Lung (tissue), 12 donors: Measurements from ENCODE around the gene CRKL. TPM values are rescaled to one million over a fixed set of nuclear protein-coding genes. Genes with fewer than 3 reads are reported as not detected.

Experiments
- ATAC-seq: fragments of 200-7000 bp; cut with Tn5 transposase; one replicate; pipeline ENCODE4 v1.9.1; 2020; ENCODE audit warnings: moderate number of reproducible peaks; ENCODE audit not compliant: insufficient read depth, low FRiP score
- DNase-seq, 3 donors: peaks; one replicate each; pipeline ENCODE4 v3.0.0-alpha.2; 2013 to 2017
- H3K27ac ChIP-seq, 2 donors: one replicate each; pipeline ENCODE4 v1.5.1; 2013; ENCODE audit warnings: mild to moderate bottlenecking in 2 of 2, moderate library complexity in 2 of 2, control low read depth in 1 of 2, inconsistent platforms in 1 of 2, low read depth in 1 of 2, low read length in 1 of 2
- H3K27me3 ChIP-seq, 3 donors: one replicate each; pipeline ENCODE4 v1.5.1; 2013; ENCODE audit warnings: low read length in 2 of 3; ENCODE audit not compliant: control insufficient read depth in 3 of 3, insufficient read depth in 3 of 3
- H3K36me3 ChIP-seq, 4 donors: one replicate each; pipeline ENCODE4 v1.5.1; 2013; ENCODE audit warnings: low read length in 4 of 4, mild to moderate bottlenecking in 1 of 4, moderate library complexity in 1 of 4; ENCODE audit not compliant: control insufficient read depth in 4 of 4, insufficient read depth in 4 of 4
- H3K4me1 ChIP-seq, 5 donors: one replicate each; pipeline ENCODE4 v1.5.1; 2013; ENCODE audit warnings: low read length in 5 of 5, mild to moderate bottlenecking in 2 of 5, moderate library complexity in 1 of 5; ENCODE audit not compliant: control insufficient read depth in 5 of 5, insufficient read depth in 5 of 5
- H3K4me3 ChIP-seq: one replicate; pipeline ENCODE4 v1.5.1; 2013; ENCODE audit warnings: mild to moderate bottlenecking, control low read depth, moderate library complexity
- H3K9ac ChIP-seq, 2 donors: one replicate each; pipeline ENCODE4 v1.5.1; 2013; ENCODE audit warnings: low read length in 2 of 2, control low read depth in 1 of 2; ENCODE audit not compliant: insufficient read depth in 1 of 2
- H3K9me3 ChIP-seq, 4 donors: one replicate each; pipeline ENCODE4 v1.5.1; 2013; ENCODE audit warnings: low read length in 3 of 4, mild to moderate bottlenecking in 1 of 4, moderate library complexity in 1 of 4; ENCODE audit not compliant: control insufficient read depth in 4 of 4, insufficient read depth in 3 of 4
- WGBS, 2 donors: extraction: QIAGEN DNeasy Blood & Tissue Kit; methylation state at CpG; one replicate each; pipeline ENCODE4 v1.1.7; 2013; 5-methylcytosine and 5-hydroxymethylcytosine counted together
- polyA plus RNA-seq, 2 donors: library from polyadenylated mRNA; stranded (reverse); fragments of 200-250 nt; gene quantifications; one replicate each; pipeline ENCODE4 v1.2.1, GENCODE V29; 2013
- total RNA-seq, 2 donors: library from RNA; depleted of rRNA in 1 of 2; stranded (reverse); fragments of >200 nt in 1 of 2; gene quantifications; one replicate each; pipeline ENCODE4 v1.2.1, GENCODE V29; 2014 to 2021
- TF ChIP-seq, protein P1 (sequence below): IDR thresholded peaks from 2 replicates; pipeline ENCODE4 v1.5.1; 2012; ENCODE audit warnings: mild to moderate bottlenecking; ENCODE audit errors: control extremely low read depth, extremely low read depth
- donor health status: control.
- donor health status: control.
- donor health status: Bipolar disorder and iron deficiency.
- donor health status: healthy.
- donor health status: DM: yes; HTN: yes; CAD: no.

Gene CRKL
- total and polyA plus RNA-seq, 4 donors: 18.3 to 58.6 (median 39.1) TPM

DNA sequence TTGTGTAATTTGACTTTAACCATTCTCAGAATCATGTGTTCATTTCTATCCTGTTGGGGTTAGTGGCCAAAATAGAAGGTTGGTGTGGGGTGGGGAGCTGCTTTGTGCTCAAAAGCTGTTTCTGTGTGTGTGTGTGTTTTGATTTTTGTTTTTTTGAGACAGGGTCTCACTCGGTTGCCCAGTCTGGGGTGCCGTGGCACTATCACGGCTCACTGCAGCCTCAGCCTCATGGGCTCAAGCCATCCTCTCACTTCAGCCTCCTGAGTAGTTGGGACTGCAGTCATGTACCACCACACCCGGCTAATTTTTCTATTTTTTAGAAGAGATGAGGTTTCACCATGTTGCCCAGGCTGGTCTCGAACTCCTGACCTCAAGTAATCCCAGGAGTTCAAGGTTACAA is 31.8 kb downstream of the CRKL start:
- ATAC-seq (no peak), DNase-seq (no peak)
- no peak overlapping the region for H3K9ac ChIP-seq
- peaks cover 0 to 1% (median 0%) of the 10 kb centered on the region in 4 donors for H3K9me3 ChIP-seq
- no peak overlapping the region for H3K4me3 ChIP-seq
- no peak overlapping the region for H3K27ac ChIP-seq
- 97 to 98% methylated on average over 5 of the region's 5 CpGs for WGBS, 2 donors
- TF ChIP-seq, protein P1, sequence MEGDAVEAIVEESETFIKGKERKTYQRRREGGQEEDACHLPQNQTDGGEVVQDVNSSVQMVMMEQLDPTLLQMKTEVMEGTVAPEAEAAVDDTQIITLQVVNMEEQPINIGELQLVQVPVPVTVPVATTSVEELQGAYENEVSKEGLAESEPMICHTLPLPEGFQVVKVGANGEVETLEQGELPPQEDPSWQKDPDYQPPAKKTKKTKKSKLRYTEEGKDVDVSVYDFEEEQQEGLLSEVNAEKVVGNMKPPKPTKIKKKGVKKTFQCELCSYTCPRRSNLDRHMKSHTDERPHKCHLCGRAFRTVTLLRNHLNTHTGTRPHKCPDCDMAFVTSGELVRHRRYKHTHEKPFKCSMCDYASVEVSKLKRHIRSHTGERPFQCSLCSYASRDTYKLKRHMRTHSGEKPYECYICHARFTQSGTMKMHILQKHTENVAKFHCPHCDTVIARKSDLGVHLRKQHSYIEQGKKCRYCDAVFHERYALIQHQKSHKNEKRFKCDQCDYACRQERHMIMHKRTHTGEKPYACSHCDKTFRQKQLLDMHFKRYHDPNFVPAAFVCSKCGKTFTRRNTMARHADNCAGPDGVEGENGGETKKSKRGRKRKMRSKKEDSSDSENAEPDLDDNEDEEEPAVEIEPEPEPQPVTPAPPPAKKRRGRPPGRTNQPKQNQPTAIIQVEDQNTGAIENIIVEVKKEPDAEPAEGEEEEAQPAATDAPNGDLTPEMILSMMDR: no peak
- H3K4me1 ChIP-seq: peaks cover 0 to 8% (median 0%) of the 10 kb centered on the region in 5 donors
- no peaks in the 10 kb centered on the region for H3K27me3 ChIP-seq
- H3K36me3 ChIP-seq: peaks cover 12 to 25% (median 18%) of the 10 kb centered on the region in 4 donors

- TF ChIP-seq, protein P1: no peak
- WGBS, 2 donors: 84 to 89% methylated on average over 13 of the region's 13 CpGs
- H3K36me3 ChIP-seq: peaks cover 12 to 28% (median 18%) of the 10 kb centered on the region in 4 donors
- DNase-seq (no peak), ATAC-seq (no peak)
- no peak overlapping the region for H3K9ac ChIP-seq
- H3K4me1 ChIP-seq: peaks cover 0 to 8% (median 0%) of the 10 kb centered on the region in 5 donors
- no peak overlapping the region for H3K4me3 ChIP-seq
- peaks cover 0 to 1% (median 0%) of the 10 kb centered on the region in 4 donors for H3K9me3 ChIP-seq
- H3K27ac ChIP-seq: no peak overlapping the region
- no peaks in the 10 kb centered on the region for H3K27me3 ChIP-seq
These were observed 32.5 kb downstream of the CRKL start for GRCh38 chr22:20949698-20950183.

GRCh38 chr22:20951151-20951931 is 34.1 kb downstream of the CRKL start:
- WGBS, 2 donors: 84 to 91% methylated on average over 10 of the region's 10 CpGs
- no peak overlapping the region for H3K4me3 ChIP-seq
- TF ChIP-seq, protein P1: no peak
- peaks cover 0 to 6% (median 0%) of the 10 kb centered on the region in 5 donors for H3K4me1 ChIP-seq
- peaks cover 12 to 28% (median 18%) of the 10 kb centered on the region in 4 donors for H3K36me3 ChIP-seq
- DNase-seq: no peak
- H3K27me3 ChIP-seq: no peaks in the 10 kb centered on the region
- ATAC-seq: no peak
- H3K9ac ChIP-seq: no peak overlapping the region
- peaks cover 0 to 1% (median 0%) of the 10 kb centered on the region in 4 donors for H3K9me3 ChIP-seq
- H3K27ac ChIP-seq: no peak overlapping the region
